Neural crest cell (in vitro differentiated cells): ENCODE measurements around the gene DPPA5. TPM values are rescaled to one million over a fixed set of nuclear protein-coding genes. Genes with fewer than 3 reads are reported as not detected.

Source experiments
- DNase-seq: peaks from one replicate; pipeline ENCODE4 v3.0.0; 2021; ENCODE audit warnings: low read depth, mixed read lengths, low spot score
- H3K27ac Mint-ChIP-seq: one replicate; pipeline ENCODE4 v1.8.0; 2021; ENCODE audit warnings: mild to moderate bottlenecking, mixed read lengths; ENCODE audit not compliant: unreplicated experiment
- H3K27me3 Mint-ChIP-seq: 2 replicates; pipeline ENCODE4 v1.8.0; 2021; ENCODE audit warnings: low read depth, mild to moderate bottlenecking, mixed read lengths
- H3K36me3 Mint-ChIP-seq: 2 replicates; pipeline ENCODE4 v1.8.0; 2021; ENCODE audit warnings: low read depth, mild to moderate bottlenecking, mixed read lengths
- H3K4me1 Mint-ChIP-seq: 2 replicates; pipeline ENCODE4 v1.8.0; 2021; ENCODE audit warnings: mixed read lengths
- H3K4me3 Mint-ChIP-seq: one replicate; pipeline ENCODE4 v1.8.0; 2021; ENCODE audit warnings: mild to moderate bottlenecking, mixed read lengths
- H3K9me3 Mint-ChIP-seq: 2 replicates; pipeline ENCODE4 v1.8.0; 2021; ENCODE audit warnings: mixed read lengths
- total RNA-seq: library from RNA; stranded (reverse); gene quantifications from 2 replicates; pipeline ENCODE4 v1.2.1, GENCODE V29; 2021
- TF ChIP-seq, protein P1 (sequence below): fragments of 200-600 bp; sonication (generic); conservative IDR thresholded peaks from 2 replicates; pipeline ENCODE4 v1.5.0; 2021; ENCODE audit warnings: antibody characterized with exemption, mild to moderate bottlenecking

DPPA5 gene
- total RNA-seq, 1 donor from 2014 or later = not detected

DNA sequence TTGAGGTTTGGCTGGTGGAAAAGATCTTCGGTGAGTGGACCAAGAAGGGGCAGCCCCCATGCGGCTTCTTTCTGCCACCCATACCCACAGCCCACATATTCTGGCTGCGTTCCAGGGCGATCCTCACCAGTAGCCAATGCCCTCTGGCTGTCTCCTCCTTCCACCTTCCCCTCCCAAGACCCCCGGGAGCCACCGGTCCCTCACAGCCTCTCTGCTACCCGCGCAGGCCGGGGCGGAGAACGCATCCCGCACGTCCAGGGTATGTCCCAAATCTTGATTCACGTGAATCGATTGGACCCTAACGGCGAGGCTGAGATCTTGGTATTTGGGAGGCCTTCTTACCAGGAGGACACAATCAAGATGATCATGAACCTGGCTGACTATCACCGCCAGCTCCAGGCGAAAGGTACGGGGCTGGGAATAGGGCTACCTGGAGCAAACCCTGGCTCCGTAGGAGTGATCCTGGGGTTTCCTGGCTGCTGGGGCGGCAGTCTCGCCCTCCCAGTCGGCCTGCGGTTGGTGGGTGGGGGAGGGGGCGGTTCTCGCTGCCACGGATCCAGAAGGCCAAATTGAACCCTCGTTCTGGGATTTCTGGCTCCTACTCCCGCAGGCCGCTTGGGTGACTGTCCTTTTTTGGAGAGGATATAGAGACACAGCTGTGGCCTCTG is 8.9 kb upstream of the DPPA5 start:
- DNase-seq = no peak
- no peaks in the 10 kb centered on the region for H3K27me3 Mint-ChIP-seq

DNA sequence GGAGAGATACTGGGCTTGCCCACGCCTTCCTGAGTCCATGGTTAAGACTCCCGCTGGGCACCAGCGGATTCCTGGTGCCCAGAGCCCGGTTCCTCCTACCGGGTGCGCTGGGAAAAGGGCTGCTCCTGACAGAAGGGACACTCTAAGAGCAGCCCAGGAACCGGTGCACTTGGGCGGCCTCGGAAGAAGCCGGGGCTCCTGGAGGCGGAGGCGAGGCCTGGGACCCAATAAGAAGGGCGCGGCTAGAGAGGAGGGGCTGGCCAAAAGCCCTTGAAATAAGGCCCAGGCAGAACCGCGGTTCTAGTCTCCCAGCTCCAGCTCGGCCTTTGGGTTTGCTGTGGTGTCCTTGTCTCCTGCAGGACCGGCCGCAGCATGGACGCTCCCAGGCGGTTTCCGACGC is 8.3 kb upstream of the DPPA5 start, which contains the start of gene KHDC3L:
Gene KHDC3L (plus strand): TSS at position 301 of the 400 bp plus-strand sequence. CDS start 72 bp downstream, at position 373.
- DNase-seq = no peak
- Mint-ChIP-seq H3K27ac (peak within 1 kb of the TSS; percentile 3), H3K4me1 (no peaks in the 10 kb centered on the region), H3K9me3 (no peaks in the 10 kb centered on the region), H3K36me3 (no peaks in the 10 kb centered on the region), H3K4me3 (no peak within 1 kb of the TSS), H3K27me3 (no peaks in the 10 kb centered on the region)
- TF ChIP-seq, protein P1, sequence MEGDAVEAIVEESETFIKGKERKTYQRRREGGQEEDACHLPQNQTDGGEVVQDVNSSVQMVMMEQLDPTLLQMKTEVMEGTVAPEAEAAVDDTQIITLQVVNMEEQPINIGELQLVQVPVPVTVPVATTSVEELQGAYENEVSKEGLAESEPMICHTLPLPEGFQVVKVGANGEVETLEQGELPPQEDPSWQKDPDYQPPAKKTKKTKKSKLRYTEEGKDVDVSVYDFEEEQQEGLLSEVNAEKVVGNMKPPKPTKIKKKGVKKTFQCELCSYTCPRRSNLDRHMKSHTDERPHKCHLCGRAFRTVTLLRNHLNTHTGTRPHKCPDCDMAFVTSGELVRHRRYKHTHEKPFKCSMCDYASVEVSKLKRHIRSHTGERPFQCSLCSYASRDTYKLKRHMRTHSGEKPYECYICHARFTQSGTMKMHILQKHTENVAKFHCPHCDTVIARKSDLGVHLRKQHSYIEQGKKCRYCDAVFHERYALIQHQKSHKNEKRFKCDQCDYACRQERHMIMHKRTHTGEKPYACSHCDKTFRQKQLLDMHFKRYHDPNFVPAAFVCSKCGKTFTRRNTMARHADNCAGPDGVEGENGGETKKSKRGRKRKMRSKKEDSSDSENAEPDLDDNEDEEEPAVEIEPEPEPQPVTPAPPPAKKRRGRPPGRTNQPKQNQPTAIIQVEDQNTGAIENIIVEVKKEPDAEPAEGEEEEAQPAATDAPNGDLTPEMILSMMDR = no peak

More for the DNA sequence above, 8.9 kb upstream of the DPPA5 start:
- Mint-ChIP-seq H3K36me3 (no peaks in the 10 kb centered on the region), H3K27ac (no peak overlapping the region), H3K4me3 (no peak overlapping the region), H3K4me1 (no peaks in the 10 kb centered on the region), H3K9me3 (no peaks in the 10 kb centered on the region)
- TF ChIP-seq, protein P1 = no peak

DNA sequence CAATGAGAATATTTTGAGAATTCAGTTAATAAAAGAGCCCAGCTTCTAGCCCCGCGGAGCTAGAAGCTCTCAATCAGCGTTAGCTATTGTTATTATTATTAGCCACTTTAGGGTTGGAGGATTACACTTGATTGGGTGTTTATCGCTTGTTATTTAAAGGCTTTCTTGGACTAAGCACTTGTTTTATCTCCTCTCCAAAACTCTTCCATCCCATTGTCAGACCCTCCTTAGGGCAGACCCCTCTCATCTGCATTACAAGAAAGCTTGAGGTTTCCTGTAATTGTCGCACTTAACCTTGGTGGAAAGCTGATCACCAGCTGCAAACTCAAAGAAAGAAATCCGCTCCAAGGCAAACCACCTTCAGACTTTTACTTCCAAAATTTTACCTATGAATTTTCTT is 4.8 kb downstream of the DPPA5 start:
- Mint-ChIP-seq H3K4me3 (peak overlapping the region; percentile 49), H3K36me3 (no peaks in the 10 kb centered on the region), H3K27ac (no peak overlapping the region), H3K4me1 (peaks cover 5% of the 10 kb centered on the region), H3K27me3 (peaks cover 42% of the 10 kb centered on the region), H3K9me3 (no peaks in the 10 kb centered on the region)
- no peak for DNase-seq
- TF ChIP-seq, protein P1 = no peak

DNA sequence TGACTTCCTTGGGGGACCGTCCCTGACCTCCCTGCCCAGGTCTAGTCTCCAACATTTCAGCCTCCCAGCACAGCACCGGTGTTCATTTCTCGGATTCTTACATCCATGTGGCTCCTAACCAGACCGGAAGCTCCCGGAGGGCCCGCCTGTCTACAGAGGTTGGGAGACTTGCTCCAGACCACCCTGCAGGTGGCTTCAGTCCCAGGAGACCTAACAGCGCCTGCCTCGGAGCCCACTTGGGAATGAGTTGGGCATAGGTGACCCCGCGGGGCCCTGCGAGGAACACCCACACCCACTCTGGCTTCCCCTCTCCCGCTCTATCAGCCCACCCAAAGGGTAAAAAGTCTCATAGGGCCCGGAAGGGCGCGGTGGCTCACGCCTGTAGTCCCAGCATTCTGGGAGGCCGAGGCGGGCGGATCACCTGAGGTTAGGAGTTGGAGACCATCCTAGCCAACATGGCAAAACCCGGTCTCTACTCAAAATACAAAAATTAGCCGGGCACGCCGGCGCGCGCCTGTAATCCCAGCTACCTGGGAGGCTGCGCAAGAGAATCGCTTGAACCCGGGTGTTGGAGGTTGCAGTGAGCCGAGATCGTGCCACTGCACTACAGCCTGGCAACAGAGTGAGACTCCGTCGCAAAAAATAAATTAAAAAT is 5.4 kb downstream of the DPPA5 start:
- H3K9me3 Mint-ChIP-seq = no peaks in the 10 kb centered on the region
- peaks cover 44% of the 10 kb centered on the region for H3K27me3 Mint-ChIP-seq
- H3K27ac Mint-ChIP-seq = no peak overlapping the region
- no peak overlapping the region for H3K4me3 Mint-ChIP-seq
- DNase-seq = no peak
- TF ChIP-seq, protein P1 = no peak
- no peaks in the 10 kb centered on the region for H3K36me3 Mint-ChIP-seq
- H3K4me1 Mint-ChIP-seq = peaks cover 5% of the 10 kb centered on the region

DNA sequence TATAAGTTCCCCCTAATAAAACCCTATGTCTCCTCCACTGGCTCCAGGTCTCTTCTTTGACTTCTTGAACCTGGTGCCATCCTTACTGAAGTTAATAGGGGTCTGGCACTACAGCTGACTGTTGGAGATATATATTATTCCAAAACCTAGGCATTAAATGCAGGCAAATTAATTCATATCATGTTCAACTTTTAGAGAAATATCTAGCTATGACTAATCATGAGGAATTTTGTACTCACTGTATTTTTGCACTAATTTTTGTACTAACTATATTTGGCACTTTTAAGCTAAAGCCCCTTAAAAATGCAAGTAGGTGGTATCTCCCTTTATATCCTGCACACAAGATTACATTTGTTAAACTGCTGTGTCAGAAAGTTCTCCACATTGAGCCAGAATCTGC is 10.9 kb downstream of the DPPA5 start:
- Mint-ChIP-seq H3K4me3 (no peak overlapping the region), H3K4me1 (no peaks in the 10 kb centered on the region), H3K36me3 (no peaks in the 10 kb centered on the region), H3K27ac (no peak overlapping the region), H3K9me3 (no peaks in the 10 kb centered on the region), H3K27me3 (peaks cover 20% of the 10 kb centered on the region)
- TF ChIP-seq, protein P1 = no peak
- DNase-seq = no peak
